ENCODE measurements around the gene FGFRL1.

The FGFRL1 gene

DNA sequence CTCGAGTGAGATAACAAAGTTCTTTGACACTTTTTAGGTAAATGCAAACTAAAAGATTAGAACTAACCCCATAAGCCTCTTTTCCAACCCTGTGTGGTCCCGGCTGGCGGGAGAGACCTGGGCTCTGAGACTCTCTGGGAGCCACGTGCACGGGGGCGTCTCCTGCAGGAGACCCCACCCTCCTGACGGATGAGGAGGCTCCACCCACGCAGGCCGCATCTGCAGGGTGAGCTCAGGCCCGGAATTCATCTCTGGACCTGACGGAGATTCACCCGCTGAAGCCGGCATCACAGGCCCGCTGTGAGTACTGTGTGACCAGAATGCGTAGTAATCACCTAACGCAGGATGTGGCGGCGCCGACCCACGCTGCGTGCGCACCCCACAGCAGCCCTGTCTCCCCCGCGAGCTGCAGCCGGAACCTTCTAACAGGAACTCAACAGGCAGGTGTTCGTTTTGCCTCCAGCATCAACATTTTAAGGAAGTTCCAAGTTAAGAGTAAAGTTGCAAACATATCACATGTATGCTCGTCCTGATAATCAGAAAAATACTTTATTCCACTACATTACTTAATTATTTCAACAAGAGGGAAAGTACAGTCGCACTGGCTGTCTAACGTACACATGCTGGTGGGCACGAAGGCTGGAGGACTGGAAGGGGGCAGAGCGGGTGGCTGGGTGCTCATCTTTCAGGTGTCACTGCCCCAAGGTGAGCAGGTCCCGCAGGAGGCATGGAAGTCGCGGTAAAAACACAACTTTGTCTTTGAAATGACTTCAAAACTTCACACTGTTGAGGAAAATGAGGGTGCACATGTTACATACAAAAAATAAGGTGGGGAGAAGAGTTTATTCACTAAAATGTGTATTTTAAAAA is 44.5 kb downstream of the FGFRL1 start:
- no peak for DNase-seq

DNA sequence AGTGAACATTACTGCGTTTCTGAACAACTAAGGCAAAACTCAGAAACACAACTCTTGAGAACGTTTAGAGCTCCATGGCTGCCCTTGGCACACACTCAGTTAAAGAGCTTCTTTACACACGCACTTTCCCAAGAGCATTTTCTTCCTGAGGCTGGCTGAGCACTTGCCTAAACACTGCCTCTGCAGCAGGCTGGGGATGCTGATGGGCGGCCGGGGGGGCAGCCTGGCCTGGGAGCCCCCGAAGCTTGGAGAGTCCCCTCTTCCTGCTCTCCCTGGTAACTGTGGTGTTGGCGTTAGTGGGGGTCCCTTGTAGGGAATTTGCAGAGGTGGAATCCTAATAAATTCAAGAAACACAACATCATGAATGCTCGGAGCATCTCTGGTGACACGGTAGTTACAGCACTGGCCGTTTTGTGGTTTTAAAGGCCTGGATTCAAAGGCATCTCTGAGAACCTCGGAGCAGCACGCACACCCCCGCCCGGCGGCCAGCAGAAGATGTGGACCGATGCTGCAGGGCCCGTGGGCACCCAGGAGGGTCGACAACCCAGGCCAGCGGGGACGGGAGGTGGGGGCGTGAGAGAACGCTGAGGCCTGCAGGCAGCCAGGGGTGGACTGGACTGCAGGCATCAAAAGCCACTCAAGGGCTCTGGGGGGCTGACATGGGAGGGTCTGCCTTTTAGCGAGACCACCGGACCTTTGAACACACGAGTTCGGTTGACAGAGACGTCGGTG is 45.4 kb downstream of the FGFRL1 start:
- DNase-seq: no peak

- DNase-seq: no peak
Measured at GRCh38 chr4:1057403-1057745, 45.9 kb downstream of the FGFRL1 start.

DNA sequence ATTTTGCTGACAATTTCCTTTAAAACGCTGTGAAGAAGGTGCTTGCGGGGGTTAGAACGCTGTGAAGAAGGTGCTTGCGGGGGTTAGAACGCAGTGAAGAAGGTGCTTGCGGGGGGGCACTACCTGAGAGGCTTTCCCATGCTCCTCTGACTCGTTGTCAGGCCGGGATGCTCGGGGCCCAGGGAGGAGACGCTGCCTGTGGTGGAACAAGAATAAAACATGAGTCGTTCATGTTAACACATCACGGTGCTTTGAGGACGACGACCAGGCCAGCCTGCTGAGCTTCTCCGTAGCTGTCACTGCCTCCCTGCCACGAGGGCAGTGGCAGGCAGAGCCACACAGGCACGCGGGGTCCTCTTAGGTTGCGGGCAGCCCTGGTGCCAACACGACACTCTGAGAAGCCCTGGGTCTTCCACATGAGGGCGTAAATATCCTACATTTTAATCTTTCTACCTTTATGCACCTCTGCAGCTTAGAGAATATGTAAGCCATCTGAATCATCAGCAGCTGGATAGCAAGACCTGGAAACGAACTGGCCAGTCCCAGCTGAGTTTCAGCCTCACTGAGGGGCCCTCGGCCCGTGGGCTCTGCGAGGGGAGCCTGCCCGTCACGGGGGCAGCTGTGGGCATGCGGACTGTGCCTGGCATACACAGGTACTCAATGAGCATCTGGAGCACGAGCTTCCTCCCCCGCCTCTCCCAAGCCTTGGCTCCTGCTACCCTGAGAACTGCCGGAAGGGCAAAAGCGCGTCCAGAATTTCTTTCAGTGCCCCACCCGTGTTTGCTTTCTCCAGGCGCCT is 47.0 kb downstream of the FGFRL1 start:
- no peak for DNase-seq

- no peak for DNase-seq
Measured at GRCh38 chr4:1058997-1059665, 47.7 kb downstream of the FGFRL1 start.

- DNase-seq: no peak
Measured at GRCh38 chr4:1060121-1060520, 48.7 kb downstream of the FGFRL1 start.

- no peak for DNase-seq
Measured at GRCh38 chr4:1060621-1061020, 49.2 kb downstream of the FGFRL1 start.

DNA sequence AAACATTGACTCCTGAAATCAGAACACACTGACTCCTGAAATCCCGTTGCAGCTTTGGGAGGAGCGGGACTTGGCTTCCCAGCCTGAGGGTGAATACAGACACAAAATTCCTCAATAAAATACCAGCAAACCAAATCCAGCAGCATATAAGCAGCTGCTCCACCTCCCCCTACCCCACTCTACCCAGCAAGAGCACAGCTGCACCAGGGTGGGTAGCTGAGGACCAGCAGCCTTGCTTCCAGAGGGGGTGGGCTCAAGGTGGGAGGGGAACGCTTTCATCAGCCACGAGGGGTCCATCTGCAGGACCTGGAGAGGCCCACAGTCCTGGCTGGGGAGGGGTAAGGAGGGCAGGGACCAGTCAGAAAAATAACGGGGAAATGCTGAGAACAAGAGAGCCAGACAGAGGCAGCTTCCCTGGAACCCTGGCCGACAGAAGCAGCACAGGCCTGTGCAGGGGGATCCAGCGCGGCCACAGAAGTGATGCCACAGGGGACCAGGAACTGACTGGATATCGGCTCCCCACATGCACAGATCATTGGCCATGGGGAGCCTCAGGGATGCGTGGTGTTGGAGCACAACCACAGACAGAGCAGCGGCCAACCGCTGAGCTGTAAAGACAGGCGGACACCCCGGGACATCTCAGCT is 49.8 kb downstream of the FGFRL1 start:
- no peak for DNase-seq

GRCh38 chr4:1061760-1062159 is 50.3 kb downstream of the FGFRL1 start:
- no peak for DNase-seq

DNA sequence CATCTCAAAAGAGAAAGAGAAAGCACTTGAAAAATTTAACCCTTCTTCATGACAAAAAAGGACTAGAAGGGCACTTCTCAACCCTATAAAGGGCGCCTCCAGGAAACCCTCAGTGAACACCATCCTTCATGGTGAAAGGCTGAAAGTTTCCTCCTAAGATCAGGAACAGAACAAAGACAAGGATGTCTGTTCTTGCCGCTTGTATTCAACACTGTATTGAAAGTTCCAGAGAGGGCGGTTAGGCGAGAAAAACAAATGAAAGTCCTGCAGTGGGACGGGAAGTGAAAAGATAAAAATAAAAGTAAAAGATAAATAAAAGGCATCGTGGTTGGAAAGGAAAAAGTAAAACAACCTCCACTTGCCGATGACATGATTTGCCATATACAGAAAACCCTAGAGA is 51.0 kb downstream of the FGFRL1 start:
- no peak for DNase-seq

GRCh38 chr4:1065732-1066131 is 54.3 kb downstream of the FGFRL1 start:
- no peak for DNase-seq

DNA sequence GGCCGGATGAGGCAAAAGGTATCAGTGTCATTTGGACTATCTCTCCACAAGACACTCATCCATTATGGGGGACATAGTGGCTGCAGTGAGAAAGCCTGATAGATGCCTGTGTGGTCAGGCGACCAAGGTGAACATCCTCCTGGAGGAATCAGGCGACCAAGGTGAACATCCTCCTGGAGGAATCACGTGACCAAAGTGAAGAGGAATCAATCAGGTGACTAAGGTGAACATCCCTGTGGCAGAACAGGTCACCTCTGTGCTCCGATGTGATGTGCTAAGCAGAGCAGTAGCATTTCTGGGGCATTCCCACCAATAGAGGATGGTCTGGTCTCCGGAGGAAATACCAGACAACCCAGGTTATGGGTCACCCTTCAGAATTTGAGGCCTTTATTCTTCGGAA is 58.0 kb downstream of the FGFRL1 start:
- no peak for DNase-seq

DNA sequence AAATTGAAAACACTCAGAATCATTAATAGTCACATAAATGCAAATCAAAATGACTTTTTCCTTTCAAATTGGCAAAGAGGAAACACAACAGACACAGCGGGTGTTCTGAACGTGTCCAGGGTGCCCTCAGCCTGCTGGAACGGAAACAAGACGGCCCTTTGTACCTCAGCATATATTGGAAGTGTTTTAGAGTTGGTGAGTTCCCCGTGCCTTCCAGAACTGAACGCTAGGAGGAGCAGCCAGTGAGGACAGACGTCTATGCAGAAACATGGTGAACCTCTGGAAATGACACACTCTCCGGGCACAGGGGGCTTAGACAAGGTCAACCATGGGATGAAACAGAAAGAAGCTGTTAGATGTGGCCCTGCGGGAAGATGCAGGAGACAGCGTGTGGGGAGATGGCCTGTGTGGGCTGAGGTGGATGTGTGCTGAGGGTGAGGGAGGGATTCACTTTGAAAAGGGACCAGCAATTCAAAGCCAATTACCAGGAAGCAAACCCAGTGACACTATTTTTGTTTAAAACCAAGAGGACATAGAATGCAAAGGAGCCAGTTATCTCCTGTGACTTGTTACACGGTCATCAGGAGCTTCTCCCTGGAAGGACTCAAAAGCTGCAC is 61.5 kb downstream of the FGFRL1 start:
- peak; percentile 55 for DNase-seq

GRCh38 chr4:1074077-1074476 is 62.7 kb downstream of the FGFRL1 start:
- no peak for DNase-seq

DNA sequence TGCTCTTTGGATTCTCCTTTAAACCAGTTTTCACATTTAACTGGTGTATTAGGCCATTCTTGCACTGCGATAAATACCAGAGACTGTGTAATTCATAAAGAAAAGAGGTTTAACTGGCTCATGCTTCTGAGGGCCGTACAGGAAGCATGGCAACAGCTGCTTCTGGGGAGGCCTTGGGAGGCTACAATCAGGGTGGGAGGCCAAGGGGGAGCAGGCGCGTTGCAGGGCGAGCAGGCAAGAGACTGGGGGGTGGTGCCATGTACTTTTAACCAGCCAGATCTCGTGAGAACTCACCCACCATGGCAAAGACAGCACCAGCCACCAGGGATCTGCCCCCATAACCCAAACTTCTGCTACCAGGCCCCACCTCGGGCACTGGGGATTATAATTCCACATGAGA is 63.8 kb downstream of the FGFRL1 start:
- no peak for DNase-seq

DNA sequence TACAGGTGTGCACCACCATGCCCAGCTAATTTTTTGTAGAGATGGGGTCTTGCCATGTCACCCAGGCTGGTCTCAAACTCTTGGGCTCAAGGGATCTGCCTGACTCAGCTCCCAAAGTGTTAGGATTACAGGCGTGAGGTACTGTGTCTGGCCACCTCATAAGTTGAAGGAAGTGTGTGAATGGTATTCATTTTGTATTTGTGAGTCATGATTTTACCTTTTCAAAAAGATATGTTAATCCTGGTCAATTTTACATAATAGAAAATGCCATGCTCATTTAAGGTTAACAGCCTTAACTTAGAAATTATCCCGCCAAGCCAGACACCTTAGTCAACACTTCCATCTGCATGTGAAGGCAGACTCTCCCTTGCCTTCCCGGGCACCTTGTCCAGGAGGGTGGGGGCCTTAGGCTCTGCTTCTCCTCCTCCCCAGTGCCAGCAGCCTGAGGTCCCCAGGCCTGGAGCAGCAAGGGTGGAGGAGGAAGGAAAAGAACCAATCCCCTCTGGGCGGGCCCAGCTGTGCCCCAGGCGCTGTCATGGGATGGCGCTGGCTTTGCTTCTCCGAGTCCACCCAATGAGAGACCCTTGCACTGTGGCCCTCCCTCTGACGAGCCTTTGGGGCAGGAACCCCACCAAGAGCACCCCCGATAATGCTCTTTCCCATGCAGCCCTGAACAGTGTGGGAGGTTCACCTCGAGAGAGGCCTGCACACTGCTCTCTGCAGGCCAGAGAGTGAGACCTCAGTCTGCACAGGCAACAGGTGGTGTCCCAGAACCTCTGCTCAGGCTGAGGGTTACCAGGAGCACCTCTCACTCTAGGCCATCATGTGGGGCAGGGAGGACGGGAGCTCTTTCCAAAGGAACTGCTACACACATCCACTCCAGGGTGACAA is 64.6 kb downstream of the FGFRL1 start:
- no peak for DNase-seq
